PC-9 (cell line): ENCODE data around the gene RBFOX2. TPM values are rescaled to one million over a fixed set of nuclear protein-coding genes. Genes with fewer than 3 reads are reported as not detected.

ENCODE experiments used
- BruUV-seq: library from RNA; stranded (reverse); fragments of 400-500 nt; replicated peaks from 2 replicates; lab custom pipeline; 2021; lab: Mats Ljungman, UMichigan
- CTCF ChIA-PET: fragments of 300-600 bp; sonication (Branson Sonifier 250); formaldehyde crosslinking; loops from one replicate; lab custom pipeline; 2022; ENCODE audit warnings: antibody characterized with exemption; lab: Charles Lee
- POLR2A ChIA-PET: fragments of 300-600 bp; sonication (Branson Sonifier 250); formaldehyde crosslinking; loops from one replicate; lab custom pipeline; 2022; ENCODE audit warnings: antibody characterized with exemption; ENCODE audit not compliant: unreplicated experiment; lab: Charles Lee
- DNase-seq, 2 experiments: peaks; one replicate each; pipeline versions ENCODE4 v3.0.0 to v3.0.0-alpha.2; 2015 to 2022; ENCODE audit warnings: mixed read lengths in 1 of 2
- H2AFZ ChIP-seq: fragments of 200-600 bp; sonication (generic); 2 replicates; pipeline ENCODE4 v1.8.1; 2017; ENCODE audit warnings: antibody characterized with exemption
- H3F3A ChIP-seq: fragments of 200-600 bp; sonication (generic); 2 replicates; pipeline ENCODE4 v1.8.1; 2017; ENCODE audit warnings: antibody characterized with exemption, mild to moderate bottlenecking, low read depth; ENCODE audit not compliant: insufficient read depth
- H3K27ac ChIP-seq: fragments of 200-600 bp; sonication (generic); 2 replicates; pipeline ENCODE4 v1.6.1; 2016; ENCODE audit warnings: mixed run types
- H3K27me3 ChIP-seq: fragments of 200-600 bp; sonication (generic); 2 replicates; pipeline ENCODE4 v1.6.1; 2016; ENCODE audit warnings: low read depth, mixed run types; ENCODE audit not compliant: insufficient read depth
- H3K36me3 ChIP-seq: fragments of 200-600 bp; sonication (generic); 2 replicates; pipeline ENCODE4 v1.6.1; 2016; ENCODE audit warnings: low read depth, mixed run types
- H3K4me1 ChIP-seq: fragments of 200-600 bp; sonication (generic); replicated peaks from 2 replicates; pipeline ENCODE4 v1.6.1; 2016; ENCODE audit warnings: mixed run types; ENCODE audit not compliant: insufficient read depth
- H3K4me2 ChIP-seq: fragments of 200-600 bp; sonication (generic); 2 replicates; pipeline ENCODE4 v1.6.1; 2017; ENCODE audit warnings: mixed run types
- H3K4me3 ChIP-seq: fragments of 200-600 bp; sonication (generic); 2 replicates; pipeline ENCODE4 v1.6.1; 2016; ENCODE audit warnings: mixed run types
- H3K79me2 ChIP-seq: fragments of 200-600 bp; sonication (generic); 2 replicates; pipeline ENCODE4 v1.6.1; 2017; ENCODE audit warnings: low read depth, mixed run types
- H3K9me2 ChIP-seq: fragments of 200-600 bp; sonication (generic); 2 replicates; pipeline ENCODE4 v1.8.1; 2017; ENCODE audit warnings: mild to moderate bottlenecking; ENCODE audit not compliant: insufficient read depth
- H3K9me3 ChIP-seq: fragments of 200-600 bp; sonication (generic); 2 replicates; pipeline ENCODE4 v1.8.1; 2016; ENCODE audit warnings: low read depth; ENCODE audit not compliant: insufficient read depth
- H4K20me1 ChIP-seq: fragments of 200-600 bp; sonication (generic); 2 replicates; pipeline ENCODE4 v1.8.1; 2017; ENCODE audit not compliant: insufficient read depth
- CTCF ChIP-seq: fragments of 200-600 bp; sonication (generic); conservative IDR thresholded peaks from 2 replicates; pipeline ENCODE4 v1.6.1; 2017; ENCODE audit warnings: mixed run types, antibody characterized with exemption, mild to moderate bottlenecking, moderate library complexity
- EZH2 ChIP-seq: fragments of 200-600 bp; sonication (generic); IDR thresholded peaks from 2 replicates; pipeline ENCODE4 v1.8.0; 2017; ENCODE audit warnings: antibody characterized with exemption, low read depth
- intact Hi-C: fragments of 100-400 bp; cut with micrococcal nuclease; formaldehyde crosslinking; loops from one replicate; pipeline ENCODE4 v1.10.0; 2022; ENCODE audit not compliant: unreplicated experiment
- total RNA-seq: library from RNA; stranded (reverse); gene quantifications from 2 replicates; pipeline ENCODE4 v1.2.3, GENCODE V29; 2021

The RBFOX2 gene
- total RNA-seq, 1 experiment from 2014 or later: 109 TPM

- no TSS peak for BruUV-seq
Observed at GRCh38 chr22:35736701-35737100, 291.9 kb downstream of the RBFOX2 start.

GRCh38 chr22:35736166-35736565, 292.5 kb downstream of the RBFOX2 start:
- POLR2A ChIA-PET: no interaction called here
- CTCF ChIA-PET: no interaction called here
- no peaks in the 10 kb centered on the region for H3K79me2 ChIP-seq
- no peak for DNase-seq
- TF ChIP-seq EZH2: no peak
- TF ChIP-seq CTCF: no peak
- peaks cover 4% of the 10 kb centered on the region; the same call in 1 of the 2 replicates for H3K36me3 ChIP-seq
- no peaks in the 10 kb centered on the region for H4K20me1 ChIP-seq
- H3K9me3 ChIP-seq: no peaks in the 10 kb centered on the region
- no TSS peak for BruUV-seq
- no peaks in the 10 kb centered on the region for H3K9me2 ChIP-seq
- intact Hi-C loops: no loop called here
- H3K27ac ChIP-seq: no peak overlapping the region
- H2AFZ ChIP-seq: no peak overlapping the region
- no peaks in the 10 kb centered on the region for H3K4me1 ChIP-seq
- H3F3A ChIP-seq: peaks cover 8% of the 10 kb centered on the region; the same call in 1 of the 2 replicates
- no peaks in the 10 kb centered on the region for H3K27me3 ChIP-seq
- no peak overlapping the region for H3K4me2 ChIP-seq
- no peak overlapping the region for H3K4me3 ChIP-seq

More at GRCh38 chr22:35736701-35737100, 291.9 kb downstream of the RBFOX2 start:
- Histone ChIP-seq H3F3A (peaks cover 14% of the 10 kb centered on the region; the same call in 1 of the 2 replicates), H3K27me3 (no peaks in the 10 kb centered on the region), H3K9me2 (no peaks in the 10 kb centered on the region), H3K9me3 (no peaks in the 10 kb centered on the region), H4K20me1 (no peaks in the 10 kb centered on the region), H3K36me3 (peaks cover 4% of the 10 kb centered on the region; the same call in 1 of the 2 replicates), H3K4me3 (no peak overlapping the region), H3K4me2 (no peak overlapping the region), H2AFZ (no peak overlapping the region), H3K27ac (no peak overlapping the region), H3K79me2 (no peaks in the 10 kb centered on the region), H3K4me1 (0 out of 2 replicates have a peak, but pooled peaks cover 1% of the 10 kb centered on the region)
- DNase-seq: no peak
- CTCF ChIA-PET: no interaction called here
- POLR2A ChIA-PET: no interaction called here
- no peak for TF ChIP-seq CTCF
- no peak for TF ChIP-seq EZH2
- intact Hi-C loops: no loop called here

GRCh38 chr22:35735542-35735941, 293.1 kb downstream of the RBFOX2 start:
- H3K4me2 ChIP-seq: no peak overlapping the region
- DNase-seq: no peak
- no peaks in the 10 kb centered on the region for H3K27me3 ChIP-seq
- TF ChIP-seq CTCF (no peak), EZH2 (no peak)
- H3K27ac ChIP-seq: no peak overlapping the region
- H2AFZ ChIP-seq: no peak overlapping the region
- H4K20me1 ChIP-seq: no peaks in the 10 kb centered on the region
- H3K36me3 ChIP-seq: peaks cover 4% of the 10 kb centered on the region; the same call in 1 of the 2 replicates
- no peaks in the 10 kb centered on the region for H3K9me3 ChIP-seq
- intact Hi-C loops: no loop called here
- no peaks in the 10 kb centered on the region for H3K9me2 ChIP-seq
- no peaks in the 10 kb centered on the region for H3K79me2 ChIP-seq
- ChIA-PET POLR2A (no interaction called here), CTCF (no interaction called here)
- peaks cover 2% of the 10 kb centered on the region; the same call in 1 of the 2 replicates for H3F3A ChIP-seq
- no peak overlapping the region for H3K4me3 ChIP-seq
- no TSS peak for BruUV-seq
- no peaks in the 10 kb centered on the region for H3K4me1 ChIP-seq
